Tibial nerve (tissue), 4 donors: ENCODE data around the gene ZDHHC5. TPM values are rescaled to one million over a fixed set of nuclear protein-coding genes. Genes with fewer than 3 reads are reported as not detected.

Source experiments
- DNase-seq, 2 donors: peaks; one replicate each; pipeline ENCODE4 v3.0.0-alpha.2; 2019; ENCODE audit warnings: low spot score in 2 of 2
- H3K27ac ChIP-seq, 4 donors: fragments of 200-600 bp; sonication (generic) in 3 of 4; one replicate each; pipeline ENCODE4 v1.5.1; 2017 to 2019; ENCODE audit warnings: mild to moderate bottlenecking in 1 of 4
- H3K27me3 ChIP-seq, 2 donors: fragments of 200-600 bp; sonication (generic) in 1 of 2; one replicate each; pipeline versions ENCODE4 v1.5.1 to v1.6.0; 2017 to 2019
- H3K36me3 ChIP-seq, 3 donors: fragments of 200-600 bp; sonication (generic); one replicate each; pipeline ENCODE4 v1.5.1; 2018 to 2019
- H3K4me1 ChIP-seq, 4 donors: fragments of 200-600 bp; sonication (generic) in 3 of 4; one replicate each; pipeline ENCODE4 v1.5.1; 2017 to 2019
- H3K4me3 ChIP-seq, 4 donors: fragments of 200-600 bp; sonication (generic) in 3 of 4; one replicate each; pipeline ENCODE4 v1.5.1; 2017 to 2019; ENCODE audit warnings: mild to moderate bottlenecking in 1 of 4, moderate library complexity in 1 of 4
- H3K9me3 ChIP-seq, 4 donors: fragments of 200-600 bp; sonication (generic) in 3 of 4; one replicate each; pipeline ENCODE4 v1.5.1; 2017 to 2019
- CTCF ChIP-seq, 5 experiments: fragments of 200-600 bp in 3 of 5; fragments of 450-650 bp in 2 of 5; sonication (generic) in 3 of 5; IDR thresholded peaks; one replicate each; pipeline ENCODE4 v1.5.1; 2016 to 2019; ENCODE audit warnings: antibody characterized with exemption in 5 of 5, mild to moderate bottlenecking in 3 of 5, moderate library complexity in 2 of 5
- EP300 ChIP-seq, 2 donors: sonication (generic); formaldehyde crosslinking; IDR thresholded peaks; one replicate each; pipeline ENCODE4 v1.6.1; 2017; ENCODE audit warnings: antibody characterized with exemption in 2 of 2, mild to moderate bottlenecking in 1 of 2
- POLR2A ChIP-seq, 2 donors: fragments of 450-650 bp; IDR thresholded peaks; one replicate each; pipeline ENCODE4 v1.6.1; 2017; ENCODE audit warnings: antibody characterized with exemption in 2 of 2, mild to moderate bottlenecking in 2 of 2, moderate library complexity in 2 of 2
- WGBS, 2 donors: methylation state at CpG; one replicate each; pipeline ENCODE4 v1.1.5; 2018; 5-methylcytosine and 5-hydroxymethylcytosine counted together
- total RNA-seq, 4 donors: library from RNA; depleted of rRNA; stranded (reverse); fragments of >200 nt; gene quantifications; one replicate each; pipeline ENCODE4 v1.1.0, GENCODE V29; 2016

The ZDHHC5 gene
- total RNA-seq, 4 donors from 2014 or later, result 26.0 to 57.3 (median 33.7) TPM

GRCh38 chr11:57647372-57647771, 20.5 kb upstream of the ZDHHC5 start:
- no peak for DNase-seq
- Histone ChIP-seq H3K4me3 (peak overlapping the region in 1 of 4 donors; percentile 17), H3K36me3 (no peaks in the 10 kb centered on the region), H3K9me3 (no peaks in the 10 kb centered on the region), H3K27ac (no peak overlapping the region), H3K4me1 (peaks cover 0 to 65% (median 45%) of the 10 kb centered on the region in 4 donors), H3K27me3 (peaks cover 0 to 27% of the 10 kb centered on the region in 2 donors)
- TF ChIP-seq POLR2A (IDR thresholded peaks at IDR 0.05), result no peak
- WGBS, 2 donors, result 1 to 3% methylated on average over 10 of the region's 10 CpGs

GRCh38 chr11:57647960-57648800, 19.7 kb upstream of the ZDHHC5 start:
- Histone ChIP-seq H3K4me3 (peak overlapping the region in 3 of 4 donors; percentile 47 to 55 (median 52)), H3K9me3 (no peaks in the 10 kb centered on the region), H3K27ac (peak overlapping the region in 1 of 4 donors; percentile 78), H3K4me1 (peaks cover 0 to 72% (median 45%) of the 10 kb centered on the region in 4 donors), H3K27me3 (peaks cover 0 to 30% of the 10 kb centered on the region in 2 donors), H3K36me3 (no peaks in the 10 kb centered on the region)
- 4 to 6% methylated on average over 13 of the region's 13 CpGs for WGBS, 2 donors
- DNase-seq, result no peak
- TF ChIP-seq POLR2A (IDR thresholded peaks at IDR 0.05) (no peak), EP300 (IDR thresholded peaks at IDR 0.05) (no peak), CTCF (IDR thresholded peaks at IDR 0.05) (no peak)

GRCh38 chr11:57648801-57649735, 18.8 kb upstream of the ZDHHC5 start:
- Histone ChIP-seq H3K4me3 (peak overlapping the region; percentile 6 to 55 (median 50)), H3K36me3 (no peaks in the 10 kb centered on the region), H3K27me3 (peaks cover 0 to 30% of the 10 kb centered on the region in 2 donors), H3K4me1 (peaks cover 0 to 72% (median 45%) of the 10 kb centered on the region in 4 donors), H3K27ac (peak overlapping the region in 2 of 4 donors; percentile 71 to 78), H3K9me3 (no peaks in the 10 kb centered on the region)
- TF ChIP-seq EP300 (IDR thresholded peaks at IDR 0.05) (no peak), CTCF (IDR thresholded peaks at IDR 0.05) (no peak), POLR2A (IDR thresholded peaks at IDR 0.05) (no peak)
- DNase-seq, result no peak
- 1 to 2% methylated on average over 23 of the region's 23 CpGs for whole genome bisulfite sequencing, 2 donors

- TF ChIP-seq POLR2A (IDR thresholded peaks at IDR 0.05) (no peak), CTCF (IDR thresholded peaks at IDR 0.05) (no peak), EP300 (IDR thresholded peaks at IDR 0.05) (peak in 1 of 2 donors; percentile 60)
- H3K9me3 ChIP-seq, result no peaks in the 10 kb centered on the region
- 7 to 8% methylated on average over 15 of the region's 15 CpGs for WGBS, 2 donors
- no peak for DNase-seq
- H3K27me3 ChIP-seq, result peaks cover 0 to 30% of the 10 kb centered on the region in 2 donors
- H3K4me1 ChIP-seq, result peaks cover 0 to 63% (median 41%) of the 10 kb centered on the region in 4 donors
- H3K36me3 ChIP-seq, result no peaks in the 10 kb centered on the region
- H3K4me3 ChIP-seq, result peak within 1 kb of the TSS; percentile 6 to 55 (median 50)
- peak within 1 kb of the TSS in 2 of 4 donors; percentile 71 to 78 for H3K27ac ChIP-seq
Measured at GRCh38 chr11:57649826-57650738, 17.8 kb upstream of the ZDHHC5 start, which contains the start of gene YPEL4. TSS of gene YPEL4 (minus strand) at chr11:57649912. CDS start at chr11:57647107, 2,805 bp downstream.
